Memory B cell (primary cell): ENCODE data around the gene CA9.

ENCODE experiments used
- ATAC-seq: fragments of 150-1000 bp; cut with Tn5 transposase; 2 replicates; pipeline ENCODE4 v1.10.0; 2021; ENCODE audit warnings: low read depth, mild to moderate bottlenecking, moderate library complexity
- DNase-seq, 2 donors: peaks; one replicate each; pipeline ENCODE4 v3.0.0; 2022; ENCODE audit warnings: low spot score in 2 of 2
- H3K27ac Mint-ChIP-seq: one replicate; pipeline ENCODE4 v1.8.0; 2022; ENCODE audit warnings: mild to moderate bottlenecking, moderate library complexity, mixed read lengths
- H3K27me3 Mint-ChIP-seq: one replicate; pipeline ENCODE4 v1.8.0; 2022; ENCODE audit warnings: mixed read lengths
- H3K36me3 Mint-ChIP-seq: one replicate; pipeline ENCODE4 v1.8.0; 2022; ENCODE audit warnings: mild to moderate bottlenecking, mixed read lengths
- H3K4me1 Mint-ChIP-seq: one replicate; pipeline ENCODE4 v1.8.0; 2022; ENCODE audit warnings: mixed read lengths
- H3K4me3 Mint-ChIP-seq: one replicate; pipeline ENCODE4 v1.8.0; 2022; ENCODE audit warnings: mild to moderate bottlenecking, moderate library complexity, mixed read lengths
- H3K9me3 Mint-ChIP-seq: one replicate; pipeline ENCODE4 v1.8.0; 2022; ENCODE audit warnings: mixed read lengths

CA9 gene

GRCh38 chr9:35675204-35675603 is 1.5 kb downstream of the CA9 start:
- DNase-seq (no peak), ATAC-seq (peak; percentile 17)
- Mint-ChIP-seq H3K4me3 (peak overlapping the region; percentile 62), H3K36me3 (no peaks in the 10 kb centered on the region), H3K9me3 (no peaks in the 10 kb centered on the region), H3K4me1 (peaks cover 20% of the 10 kb centered on the region), H3K27me3 (peaks cover 8% of the 10 kb centered on the region), H3K27ac (no peak overlapping the region)

GRCh38 chr9:35675732-35676392 is 2.1 kb downstream of the CA9 start:
- Mint-ChIP-seq H3K4me3 (peak overlapping the region; percentile 79), H3K27me3 (peaks cover 8% of the 10 kb centered on the region), H3K36me3 (no peaks in the 10 kb centered on the region), H3K4me1 (peaks cover 26% of the 10 kb centered on the region), H3K27ac (no peak overlapping the region), H3K9me3 (no peaks in the 10 kb centered on the region)
- ATAC-seq (peak; percentile 45), DNase-seq (peak in 1 of 2 donors; percentile 34)

GRCh38 chr9:35679091-35679490 is 5.4 kb downstream of the CA9 start:
- peaks cover 8% of the 10 kb centered on the region for H3K27me3 Mint-ChIP-seq
- DNase-seq (no peak), ATAC-seq (no peak)
- H3K9me3 Mint-ChIP-seq, result no peaks in the 10 kb centered on the region
- peak overlapping the region; percentile 36 for H3K27ac Mint-ChIP-seq
- H3K4me1 Mint-ChIP-seq, result peaks cover 42% of the 10 kb centered on the region
- H3K4me3 Mint-ChIP-seq, result peak overlapping the region; percentile 50
- no peaks in the 10 kb centered on the region for H3K36me3 Mint-ChIP-seq

GRCh38 chr9:35679766-35680330 is 6.1 kb downstream of the CA9 start:
- no peaks in the 10 kb centered on the region for H3K9me3 Mint-ChIP-seq
- H3K4me1 Mint-ChIP-seq, result peaks cover 37% of the 10 kb centered on the region
- H3K27ac Mint-ChIP-seq, result no peak overlapping the region
- peaks cover 3% of the 10 kb centered on the region for H3K27me3 Mint-ChIP-seq
- peak overlapping the region; percentile 61 for H3K4me3 Mint-ChIP-seq
- no peak for DNase-seq
- H3K36me3 Mint-ChIP-seq, result no peaks in the 10 kb centered on the region
- no peak for ATAC-seq

GRCh38 chr9:35680331-35681105 is 6.8 kb downstream of the CA9 start:
- DNase-seq (no peak), ATAC-seq (peak; percentile 87)
- Mint-ChIP-seq H3K9me3 (no peaks in the 10 kb centered on the region), H3K4me1 (peaks cover 37% of the 10 kb centered on the region), H3K27me3 (peaks cover 3% of the 10 kb centered on the region), H3K4me3 (peak overlapping the region; percentile 61), H3K27ac (peak overlapping the region; percentile 82), H3K36me3 (no peaks in the 10 kb centered on the region)

GRCh38 chr9:35681341-35682002 is 7.7 kb downstream of the CA9 start:
- peak overlapping the region; percentile 64 for H3K4me3 Mint-ChIP-seq
- H3K27me3 Mint-ChIP-seq, result peaks cover under 1% of the 10 kb centered on the region
- H3K4me1 Mint-ChIP-seq, result peaks cover 34% of the 10 kb centered on the region
- no peaks in the 10 kb centered on the region for H3K9me3 Mint-ChIP-seq
- no peak for DNase-seq
- ATAC-seq, result no peak
- no peaks in the 10 kb centered on the region for H3K36me3 Mint-ChIP-seq
- H3K27ac Mint-ChIP-seq, result peak overlapping the region; percentile 64

GRCh38 chr9:35682051-35682450 is 8.3 kb downstream of the CA9 start:
- H3K27me3 Mint-ChIP-seq, result no peaks in the 10 kb centered on the region
- peak overlapping the region; percentile 64 for H3K27ac Mint-ChIP-seq
- peaks cover 33% of the 10 kb centered on the region for H3K4me1 Mint-ChIP-seq
- H3K4me3 Mint-ChIP-seq, result no peak overlapping the region
- H3K9me3 Mint-ChIP-seq, result no peaks in the 10 kb centered on the region
- DNase-seq (no peak), ATAC-seq (no peak)
- H3K36me3 Mint-ChIP-seq, result no peaks in the 10 kb centered on the region

GRCh38 chr9:35682520-35683315 is 9.0 kb downstream of the CA9 start:
- H3K9me3 Mint-ChIP-seq, result no peaks in the 10 kb centered on the region
- DNase-seq (no peak), ATAC-seq (no peak)
- H3K36me3 Mint-ChIP-seq, result no peaks in the 10 kb centered on the region
- H3K27me3 Mint-ChIP-seq, result no peaks in the 10 kb centered on the region
- peak overlapping the region; percentile 40 for H3K27ac Mint-ChIP-seq
- H3K4me3 Mint-ChIP-seq, result no peak overlapping the region
- H3K4me1 Mint-ChIP-seq, result peaks cover 33% of the 10 kb centered on the region

GRCh38 chr9:35683323-35683722 is 9.6 kb downstream of the CA9 start:
- ATAC-seq, result no peak
- no peaks in the 10 kb centered on the region for H3K36me3 Mint-ChIP-seq
- DNase-seq, result no peak
- no peak overlapping the region for H3K4me3 Mint-ChIP-seq
- peaks cover 33% of the 10 kb centered on the region for H3K4me1 Mint-ChIP-seq
- no peaks in the 10 kb centered on the region for H3K9me3 Mint-ChIP-seq
- no peaks in the 10 kb centered on the region for H3K27me3 Mint-ChIP-seq
- peak overlapping the region; percentile 40 for H3K27ac Mint-ChIP-seq

- ATAC-seq, result no peak
Measured at GRCh38 chr9:35684921-35685320, 11.2 kb downstream of the CA9 start.

GRCh38 chr9:35685506-35685905 is 11.8 kb downstream of the CA9 start:
- no peaks in the 10 kb centered on the region for H3K9me3 Mint-ChIP-seq
- no peak for ATAC-seq
- no peak overlapping the region for H3K4me3 Mint-ChIP-seq
- peaks cover 22% of the 10 kb centered on the region for H3K4me1 Mint-ChIP-seq
- no peak for DNase-seq
- H3K27me3 Mint-ChIP-seq, result no peaks in the 10 kb centered on the region
- no peak overlapping the region for H3K27ac Mint-ChIP-seq
- no peaks in the 10 kb centered on the region for H3K36me3 Mint-ChIP-seq

More at GRCh38 chr9:35684921-35685320, 11.2 kb downstream of the CA9 start:
- Mint-ChIP-seq H3K4me1 (peaks cover 28% of the 10 kb centered on the region), H3K36me3 (no peaks in the 10 kb centered on the region), H3K4me3 (no peak overlapping the region), H3K9me3 (no peaks in the 10 kb centered on the region), H3K27me3 (no peaks in the 10 kb centered on the region), H3K27ac (no peak overlapping the region)
- no peak for DNase-seq

- Mint-ChIP-seq H3K4me1 (peaks cover 18% of the 10 kb centered on the region), H3K9me3 (no peaks in the 10 kb centered on the region), H3K4me3 (no peak overlapping the region), H3K27ac (no peak overlapping the region), H3K36me3 (no peaks in the 10 kb centered on the region), H3K27me3 (no peaks in the 10 kb centered on the region)
- ATAC-seq, result no peak
- DNase-seq, result no peak
Measured at GRCh38 chr9:35686222-35687203, 12.8 kb downstream of the CA9 start.
